Stimulated activated memory B cell treated with anti-CD40 and anti-IgM and Interleukin-4, amounts not matched to agents 10 μg/mL and 1 μg/mL and 100 μg/mL, for 72 hours (primary cell): ENCODE results near the gene EIF2B5.
"Not testable (repeated sequence)": the region's sequence is repeated elsewhere in the genome, so short reads cannot be mapped to it uniquely, and the experiment has no call there.

Source experiments
- ATAC-seq: fragments of 150-1000 bp; cut with Tn5 transposase; 2 replicates; pipeline ENCODE4 v1.10.0; 2021
- H3K27ac Mint-ChIP-seq: one replicate; pipeline ENCODE4 v1.8.0; 2022; ENCODE audit warnings: mild to moderate bottlenecking, mixed read lengths
- H3K27me3 Mint-ChIP-seq: one replicate; pipeline ENCODE4 v1.8.0; 2022; ENCODE audit warnings: mixed read lengths
- H3K36me3 Mint-ChIP-seq: one replicate; pipeline ENCODE4 v1.8.0; 2022; ENCODE audit warnings: mixed read lengths
- H3K4me1 Mint-ChIP-seq: one replicate; pipeline ENCODE4 v1.8.0; 2022; ENCODE audit warnings: mixed read lengths
- H3K4me3 Mint-ChIP-seq: one replicate; pipeline ENCODE4 v1.8.0; 2022; ENCODE audit warnings: mild to moderate bottlenecking, moderate library complexity, mixed read lengths
- H3K9me3 Mint-ChIP-seq: one replicate; pipeline ENCODE4 v1.8.0; 2022; ENCODE audit warnings: mixed read lengths

The EIF2B5 gene

GRCh38 chr3:184135149-184135910 lies at the start of gene EIF2B5:
Gene EIF2B5, plus strand, starts transcription at chr3:184135358. Its CDS starts 28 bp downstream, at chr3:184135386.
- Mint-ChIP-seq H3K4me1 (peaks cover 36% of the 10 kb centered on the region), H3K27ac (peak within 1 kb of the TSS; percentile 89), H3K27me3 (no peaks in the 10 kb centered on the region), H3K36me3 (peaks cover 6% of the 10 kb centered on the region), H3K9me3 (no peaks in the 10 kb centered on the region), H3K4me3 (peak within 1 kb of the TSS; percentile 86)
- ATAC-seq: peak; percentile 95

GRCh38 chr3:184085389-184085852 lies 49.7 kb upstream of the EIF2B5 start:
- Mint-ChIP-seq H3K27ac (no peak overlapping the region), H3K36me3 (no peaks in the 10 kb centered on the region), H3K4me3 (no peak overlapping the region), H3K9me3 (peaks cover 7% of the 10 kb centered on the region), H3K27me3 (peaks cover 9% of the 10 kb centered on the region), H3K4me1 (no peaks in the 10 kb centered on the region)
- no peak for ATAC-seq

DNA sequence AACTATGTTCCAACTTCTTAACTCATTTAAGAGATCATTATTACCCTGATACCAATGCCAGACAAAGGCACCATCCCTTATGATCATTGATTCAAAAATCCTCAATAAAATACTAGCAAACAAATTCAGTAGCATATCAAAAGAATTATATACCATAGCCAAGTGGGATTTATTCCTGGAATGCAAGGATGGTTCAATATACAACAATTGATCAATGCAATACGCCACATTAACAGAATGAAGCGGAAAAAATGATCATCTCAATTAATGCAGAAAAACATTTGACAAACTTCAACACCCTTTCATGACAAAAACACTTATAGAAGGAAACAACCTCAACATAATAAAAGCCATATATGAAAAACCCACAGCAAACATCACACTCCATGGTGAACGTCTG lies 43.0 kb upstream of the EIF2B5 start:
- Mint-ChIP-seq H3K4me1 (peaks cover 12% of the 10 kb centered on the region), H3K4me3 (no peak overlapping the region), H3K9me3 (peaks cover 8% of the 10 kb centered on the region), H3K27me3 (peaks cover 12% of the 10 kb centered on the region), H3K27ac (no peak overlapping the region), H3K36me3 (peaks cover 5% of the 10 kb centered on the region)
- no peak for ATAC-seq

GRCh38 chr3:184096811-184097383 lies 38.3 kb upstream of the EIF2B5 start, which contains the start of gene HTR3E:
Gene HTR3E, plus strand, starts transcription at chr3:184097064. Its CDS starts 466 bp downstream, at chr3:184097530.
- ATAC-seq: no peak

GRCh38 chr3:184097556-184097955 lies 37.6 kb upstream of the EIF2B5 start:
- Mint-ChIP-seq H3K27ac (no peak overlapping the region), H3K4me3 (no peak overlapping the region), H3K27me3 (peaks cover 8% of the 10 kb centered on the region), H3K4me1 (peaks cover 14% of the 10 kb centered on the region), H3K9me3 (peaks cover 4% of the 10 kb centered on the region), H3K36me3 (no peaks in the 10 kb centered on the region)
- no peak for ATAC-seq

More at GRCh38 chr3:184096811-184097383, 38.3 kb upstream of the EIF2B5 start, which contains the start of gene HTR3E:
- peaks cover 14% of the 10 kb centered on the region for H3K4me1 Mint-ChIP-seq
- peaks cover 4% of the 10 kb centered on the region for H3K9me3 Mint-ChIP-seq
- no peak within 1 kb of the TSS for H3K4me3 Mint-ChIP-seq
- no peaks in the 10 kb centered on the region for H3K36me3 Mint-ChIP-seq
- H3K27ac Mint-ChIP-seq: no peak within 1 kb of the TSS
- H3K27me3 Mint-ChIP-seq: peaks cover 8% of the 10 kb centered on the region

DNA sequence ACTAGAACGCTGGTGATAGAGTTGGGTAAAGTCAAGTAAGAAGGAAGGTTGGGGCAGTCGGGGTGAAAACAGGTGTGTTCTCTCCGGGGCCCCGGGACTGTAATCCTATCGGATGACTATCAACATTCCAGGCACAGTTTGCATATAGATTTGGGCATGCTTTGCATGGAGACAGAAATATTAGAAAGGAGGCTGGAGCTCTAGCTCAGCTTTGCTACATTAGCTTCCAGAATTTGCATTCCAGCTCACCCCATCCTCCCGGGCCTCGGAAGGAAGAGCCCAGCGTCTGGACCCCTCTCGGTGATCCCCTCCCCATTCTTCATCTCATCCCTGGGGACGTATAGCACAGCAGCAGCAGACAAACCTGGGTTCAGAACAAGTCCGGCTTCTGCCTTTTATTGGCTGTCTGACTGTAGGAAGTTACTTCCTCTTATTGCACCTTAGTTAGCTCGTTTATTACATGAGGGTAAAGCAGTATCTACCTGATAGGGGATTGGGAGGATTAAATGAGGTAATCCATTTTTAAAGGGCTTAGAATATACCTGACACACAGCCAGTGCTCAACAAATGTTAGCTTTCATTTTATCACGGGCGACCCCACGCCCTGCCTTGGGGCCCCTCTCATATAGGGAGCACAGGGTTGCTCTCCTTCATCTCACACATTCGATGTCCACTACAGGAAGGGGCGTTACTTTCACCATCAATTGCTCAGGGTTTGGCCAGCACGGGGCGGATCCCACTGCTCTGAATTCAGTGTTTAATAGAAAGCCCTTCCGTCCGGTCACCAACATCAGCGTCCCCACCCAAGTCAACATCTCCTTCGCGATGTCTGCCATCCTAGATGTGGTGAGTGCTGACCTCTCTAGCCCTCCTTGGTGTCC lies 35.1 kb upstream of the EIF2B5 start:
- ATAC-seq: no peak
- Mint-ChIP-seq H3K4me1 (peaks cover 14% of the 10 kb centered on the region), H3K27ac (no peak overlapping the region), H3K4me3 (no peak overlapping the region), H3K9me3 (no peaks in the 10 kb centered on the region), H3K27me3 (peaks cover 8% of the 10 kb centered on the region), H3K36me3 (no peaks in the 10 kb centered on the region)

- Mint-ChIP-seq H3K4me3 (no peak overlapping the region), H3K27me3 (peaks cover 9% of the 10 kb centered on the region), H3K9me3 (no peaks in the 10 kb centered on the region), H3K27ac (no peak overlapping the region), H3K36me3 (no peaks in the 10 kb centered on the region), H3K4me1 (no peaks in the 10 kb centered on the region)
- no peak for ATAC-seq
Measured at GRCh38 chr3:184110316-184110725, 24.8 kb upstream of the EIF2B5 start.

GRCh38 chr3:184116017-184116416 lies 19.1 kb upstream of the EIF2B5 start:
- Mint-ChIP-seq H3K4me3 (no peak overlapping the region), H3K9me3 (no peaks in the 10 kb centered on the region), H3K27ac (no peak overlapping the region), H3K4me1 (no peaks in the 10 kb centered on the region), H3K36me3 (peaks cover 15% of the 10 kb centered on the region), H3K27me3 (peaks cover 29% of the 10 kb centered on the region)
- no peak for ATAC-seq

GRCh38 chr3:184117636-184118035 lies 17.5 kb upstream of the EIF2B5 start:
- no peak for ATAC-seq
- H3K27me3 Mint-ChIP-seq: peaks cover 27% of the 10 kb centered on the region
- H3K4me1 Mint-ChIP-seq: no peaks in the 10 kb centered on the region
- no peak overlapping the region for H3K27ac Mint-ChIP-seq
- H3K9me3 Mint-ChIP-seq: no peaks in the 10 kb centered on the region
- peaks cover 15% of the 10 kb centered on the region for H3K36me3 Mint-ChIP-seq
- H3K4me3 Mint-ChIP-seq: no peak overlapping the region

DNA sequence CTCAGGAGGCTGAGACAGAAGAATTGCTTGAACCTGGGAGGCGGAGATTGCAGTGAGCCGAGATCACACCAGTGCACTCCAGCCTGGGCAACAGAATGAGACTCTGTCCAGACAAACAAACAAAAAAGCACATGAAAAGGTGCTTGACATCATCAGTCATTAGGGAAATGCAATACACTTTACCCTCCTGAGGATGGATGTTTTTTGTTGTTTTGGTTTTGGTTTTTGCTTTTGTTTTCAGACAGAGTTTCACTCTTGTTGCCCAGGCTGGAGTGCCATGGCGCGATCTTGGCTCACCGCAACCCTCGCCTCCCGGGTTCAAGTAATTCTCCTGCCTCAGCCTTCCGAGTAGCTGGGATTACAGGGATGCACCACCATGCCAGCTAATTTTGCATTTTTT lies 14.1 kb upstream of the EIF2B5 start:
- H3K4me3 Mint-ChIP-seq, H3K4me1 Mint-ChIP-seq, ATAC-seq, H3K9me3 Mint-ChIP-seq, H3K27ac Mint-ChIP-seq: not testable (repeated sequence)
- peaks cover 17% of the 10 kb centered on the region for H3K27me3 Mint-ChIP-seq
- peaks cover 14% of the 10 kb centered on the region for H3K36me3 Mint-ChIP-seq

DNA sequence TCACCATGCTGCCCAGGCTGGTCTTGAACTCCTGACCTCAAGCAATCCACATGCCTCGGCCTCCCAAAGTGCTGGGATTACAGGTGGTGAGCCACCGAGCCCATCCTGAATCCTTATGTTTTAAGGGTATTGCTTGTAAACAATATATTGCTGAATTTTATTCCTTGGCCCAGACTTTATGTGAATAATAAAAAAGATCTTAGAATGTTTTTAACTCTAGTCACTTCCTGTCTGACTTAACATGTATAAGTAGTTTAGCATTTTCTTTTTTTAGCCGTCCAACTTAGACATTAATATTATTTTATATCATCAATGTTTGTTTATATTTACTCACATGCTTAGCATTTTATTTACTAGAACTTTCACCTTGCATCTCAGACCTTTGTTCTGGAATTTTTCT lies 9.2 kb upstream of the EIF2B5 start:
- Mint-ChIP-seq H3K9me3 (no peaks in the 10 kb centered on the region), H3K36me3 (no peaks in the 10 kb centered on the region), H3K4me1 (no peaks in the 10 kb centered on the region), H3K27ac (no peak overlapping the region), H3K27me3 (no peaks in the 10 kb centered on the region), H3K4me3 (no peak overlapping the region)
- ATAC-seq: no peak

DNA sequence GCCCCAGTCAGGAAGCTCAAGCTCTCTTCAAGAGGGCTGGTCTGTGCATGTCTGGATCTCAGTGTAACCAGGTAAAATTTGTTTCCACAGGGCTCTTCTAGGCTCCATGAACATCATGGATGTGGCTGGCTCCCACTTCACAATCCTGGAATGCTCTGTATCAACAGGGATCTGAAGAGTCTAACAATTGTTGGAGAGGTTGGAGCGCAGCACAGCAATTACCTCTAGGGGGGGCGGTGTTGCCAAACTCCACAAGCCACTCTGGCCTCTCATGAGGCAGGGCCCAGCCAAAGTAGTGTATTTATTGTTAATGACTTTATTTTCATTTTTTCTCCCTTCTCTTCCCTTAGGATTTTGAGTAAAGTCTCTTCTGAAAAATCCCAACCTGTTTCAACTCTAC lies 6.1 kb upstream of the EIF2B5 start:
- ATAC-seq: no peak
- H3K36me3 Mint-ChIP-seq: no peaks in the 10 kb centered on the region
- H3K9me3 Mint-ChIP-seq: no peaks in the 10 kb centered on the region
- no peak overlapping the region for H3K4me3 Mint-ChIP-seq
- H3K4me1 Mint-ChIP-seq: peaks cover 5% of the 10 kb centered on the region
- no peaks in the 10 kb centered on the region for H3K27me3 Mint-ChIP-seq
- H3K27ac Mint-ChIP-seq: no peak overlapping the region

- peaks cover 34% of the 10 kb centered on the region for H3K4me1 Mint-ChIP-seq
- no peak overlapping the region for H3K27ac Mint-ChIP-seq
- H3K27me3 Mint-ChIP-seq: no peaks in the 10 kb centered on the region
- no peak overlapping the region for H3K4me3 Mint-ChIP-seq
- ATAC-seq: no peak
- H3K36me3 Mint-ChIP-seq: no peaks in the 10 kb centered on the region
- H3K9me3 Mint-ChIP-seq: no peaks in the 10 kb centered on the region
Measured at GRCh38 chr3:184132945-184133344, 2.2 kb upstream of the EIF2B5 start.

GRCh38 chr3:184133840-184134745 lies 1.1 kb upstream of the EIF2B5 start:
- peak; percentile 38 for ATAC-seq
- Mint-ChIP-seq H3K4me3 (peak overlapping the region; percentile 86), H3K9me3 (no peaks in the 10 kb centered on the region), H3K27ac (peak overlapping the region; percentile 89), H3K27me3 (no peaks in the 10 kb centered on the region), H3K4me1 (peaks cover 36% of the 10 kb centered on the region), H3K36me3 (no peaks in the 10 kb centered on the region)
